Nephron progenitor cell (in vitro differentiated cells): Measurements from ENCODE around the gene SCYL1.

ENCODE experiments used
- DNase-seq: peaks from one replicate; pipeline ENCODE4 v3.0.0; 2021
- H3K27ac Mint-ChIP-seq: 2 replicates; pipeline ENCODE4 v1.8.0; 2021; ENCODE audit warnings: mild to moderate bottlenecking, moderate library complexity, mixed read lengths
- H3K27me3 Mint-ChIP-seq: 2 replicates; pipeline ENCODE4 v1.8.0; 2021; ENCODE audit warnings: mild to moderate bottlenecking, low read depth, mixed read lengths; ENCODE audit not compliant: poor library complexity
- H3K36me3 Mint-ChIP-seq: 2 replicates; pipeline ENCODE4 v1.8.0; 2021; ENCODE audit warnings: low read depth, mixed read lengths
- H3K4me1 Mint-ChIP-seq: 2 replicates; pipeline ENCODE4 v1.8.0; 2021; ENCODE audit warnings: mixed read lengths
- H3K4me3 Mint-ChIP-seq: 2 replicates; pipeline ENCODE4 v1.8.0; 2021; ENCODE audit warnings: mild to moderate bottlenecking, moderate library complexity, mixed read lengths
- H3K9me3 Mint-ChIP-seq: 2 replicates; pipeline ENCODE4 v1.8.0; 2021; ENCODE audit warnings: mild to moderate bottlenecking, moderate library complexity, mixed read lengths
- TF ChIP-seq, protein P1 (sequence below): fragments of 200-600 bp; sonication (generic); IDR thresholded peaks from 2 replicates; pipeline ENCODE4 v1.5.0; 2021; ENCODE audit warnings: antibody characterized with exemption

The SCYL1 gene

DNA sequence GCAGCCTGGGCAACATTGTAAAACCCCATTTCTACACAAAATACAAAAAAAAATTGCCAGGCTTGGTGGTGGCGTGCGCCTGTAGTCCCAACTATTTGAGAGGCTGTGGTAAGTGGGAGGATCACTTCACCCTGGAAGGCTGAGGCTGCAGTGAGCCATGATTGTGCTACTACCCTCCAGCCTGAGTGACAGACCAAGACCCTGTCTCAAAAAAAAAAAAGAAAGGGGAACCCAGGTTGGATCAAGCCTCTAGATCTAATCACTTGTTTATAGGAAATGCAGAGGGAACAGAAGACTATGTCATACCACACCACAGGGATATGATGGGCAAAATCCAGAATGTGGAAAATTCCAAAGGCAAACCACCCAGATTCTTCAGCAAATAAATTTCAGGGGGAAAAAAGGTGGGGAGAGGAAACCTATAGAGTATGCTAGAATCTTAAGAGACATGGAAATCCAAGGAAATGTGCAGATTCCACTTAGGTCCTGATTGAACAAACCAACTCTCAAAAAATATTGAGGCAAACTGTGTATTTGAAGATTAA is 42.5 kb upstream of the SCYL1 start:
- peaks cover 6% of the 10 kb centered on the region for H3K27me3 Mint-ChIP-seq
- no peaks in the 10 kb centered on the region for H3K36me3 Mint-ChIP-seq
- peaks cover 72% of the 10 kb centered on the region for H3K4me1 Mint-ChIP-seq
- no peaks in the 10 kb centered on the region for H3K9me3 Mint-ChIP-seq
- H3K27ac Mint-ChIP-seq, result peak overlapping the region; percentile 66
- no peak for DNase-seq
- no peak overlapping the region for H3K4me3 Mint-ChIP-seq
- TF ChIP-seq, protein P1, sequence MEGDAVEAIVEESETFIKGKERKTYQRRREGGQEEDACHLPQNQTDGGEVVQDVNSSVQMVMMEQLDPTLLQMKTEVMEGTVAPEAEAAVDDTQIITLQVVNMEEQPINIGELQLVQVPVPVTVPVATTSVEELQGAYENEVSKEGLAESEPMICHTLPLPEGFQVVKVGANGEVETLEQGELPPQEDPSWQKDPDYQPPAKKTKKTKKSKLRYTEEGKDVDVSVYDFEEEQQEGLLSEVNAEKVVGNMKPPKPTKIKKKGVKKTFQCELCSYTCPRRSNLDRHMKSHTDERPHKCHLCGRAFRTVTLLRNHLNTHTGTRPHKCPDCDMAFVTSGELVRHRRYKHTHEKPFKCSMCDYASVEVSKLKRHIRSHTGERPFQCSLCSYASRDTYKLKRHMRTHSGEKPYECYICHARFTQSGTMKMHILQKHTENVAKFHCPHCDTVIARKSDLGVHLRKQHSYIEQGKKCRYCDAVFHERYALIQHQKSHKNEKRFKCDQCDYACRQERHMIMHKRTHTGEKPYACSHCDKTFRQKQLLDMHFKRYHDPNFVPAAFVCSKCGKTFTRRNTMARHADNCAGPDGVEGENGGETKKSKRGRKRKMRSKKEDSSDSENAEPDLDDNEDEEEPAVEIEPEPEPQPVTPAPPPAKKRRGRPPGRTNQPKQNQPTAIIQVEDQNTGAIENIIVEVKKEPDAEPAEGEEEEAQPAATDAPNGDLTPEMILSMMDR, result no peak

DNA sequence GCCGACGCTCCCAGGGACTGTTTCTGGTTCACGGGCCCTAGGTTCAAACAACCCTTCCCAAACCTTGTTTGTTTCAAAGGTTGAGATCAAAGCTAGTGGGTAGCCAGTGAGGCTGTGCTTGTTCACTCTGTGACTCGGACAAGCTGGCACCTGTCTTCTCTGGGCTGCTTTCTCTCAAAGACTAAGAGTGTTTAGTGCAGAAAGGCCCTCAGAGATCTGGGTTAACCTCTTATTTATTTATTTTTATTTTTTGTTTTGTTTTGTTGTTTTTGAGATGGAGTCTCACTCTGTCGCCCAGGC is 39.0 kb upstream of the SCYL1 start:
- Mint-ChIP-seq H3K27ac (peak overlapping the region; percentile 91), H3K27me3 (peaks cover 7% of the 10 kb centered on the region), H3K9me3 (no peaks in the 10 kb centered on the region), H3K36me3 (no peaks in the 10 kb centered on the region), H3K4me3 (peak overlapping the region; percentile 15), H3K4me1 (peaks cover 77% of the 10 kb centered on the region)
- TF ChIP-seq, protein P1, result no peak
- no peak for DNase-seq

DNA sequence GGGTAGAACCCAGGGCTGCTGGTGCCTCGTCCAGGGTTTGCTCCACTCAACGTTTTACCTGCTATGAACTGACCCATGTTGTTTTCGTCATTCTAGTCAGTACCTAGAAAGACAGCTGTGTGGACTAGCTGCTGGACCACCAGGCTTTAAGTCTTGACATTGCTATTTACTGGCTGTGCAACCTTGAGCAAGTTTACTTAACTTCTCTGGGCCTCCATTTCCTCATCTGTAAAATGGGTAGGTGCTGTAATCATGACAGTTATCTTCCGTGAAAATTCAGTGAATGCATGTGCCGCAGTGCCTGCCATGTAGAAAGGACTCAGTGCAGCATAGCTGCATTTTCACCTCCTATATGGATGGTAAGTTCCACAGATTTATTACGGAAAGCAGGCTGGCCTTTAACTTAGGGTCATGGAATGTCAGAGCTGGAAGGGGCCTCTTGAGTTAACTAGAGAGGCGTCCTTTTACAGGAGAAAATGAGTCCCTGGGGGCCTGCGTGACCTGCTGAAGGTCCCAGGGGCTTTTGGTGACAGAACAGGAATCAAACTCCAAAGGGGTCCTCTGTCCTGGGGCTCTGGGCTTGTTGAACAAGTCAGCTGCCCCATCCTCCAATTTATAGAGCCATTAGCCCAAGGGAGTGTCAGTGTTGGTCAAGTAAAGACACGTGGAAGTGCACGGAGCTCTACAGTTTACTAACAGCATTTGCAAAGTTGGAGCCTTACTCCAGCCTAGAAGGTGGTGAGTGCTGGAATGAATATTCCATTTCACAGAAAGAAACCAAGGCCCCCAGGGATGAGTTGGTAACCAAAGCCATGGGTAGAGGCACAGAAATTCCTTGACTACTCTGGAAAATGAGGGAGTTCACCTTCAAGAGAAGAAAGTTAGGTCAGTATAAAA is 38.1 kb upstream of the SCYL1 start:
- TF ChIP-seq, protein P1, result no peak
- H3K9me3 Mint-ChIP-seq, result no peaks in the 10 kb centered on the region
- H3K4me3 Mint-ChIP-seq, result peak overlapping the region; percentile 13
- no peaks in the 10 kb centered on the region for H3K36me3 Mint-ChIP-seq
- peaks cover 7% of the 10 kb centered on the region for H3K27me3 Mint-ChIP-seq
- peaks cover 83% of the 10 kb centered on the region for H3K4me1 Mint-ChIP-seq
- H3K27ac Mint-ChIP-seq, result peak overlapping the region; percentile 100
- peak; percentile 36 for DNase-seq

DNA sequence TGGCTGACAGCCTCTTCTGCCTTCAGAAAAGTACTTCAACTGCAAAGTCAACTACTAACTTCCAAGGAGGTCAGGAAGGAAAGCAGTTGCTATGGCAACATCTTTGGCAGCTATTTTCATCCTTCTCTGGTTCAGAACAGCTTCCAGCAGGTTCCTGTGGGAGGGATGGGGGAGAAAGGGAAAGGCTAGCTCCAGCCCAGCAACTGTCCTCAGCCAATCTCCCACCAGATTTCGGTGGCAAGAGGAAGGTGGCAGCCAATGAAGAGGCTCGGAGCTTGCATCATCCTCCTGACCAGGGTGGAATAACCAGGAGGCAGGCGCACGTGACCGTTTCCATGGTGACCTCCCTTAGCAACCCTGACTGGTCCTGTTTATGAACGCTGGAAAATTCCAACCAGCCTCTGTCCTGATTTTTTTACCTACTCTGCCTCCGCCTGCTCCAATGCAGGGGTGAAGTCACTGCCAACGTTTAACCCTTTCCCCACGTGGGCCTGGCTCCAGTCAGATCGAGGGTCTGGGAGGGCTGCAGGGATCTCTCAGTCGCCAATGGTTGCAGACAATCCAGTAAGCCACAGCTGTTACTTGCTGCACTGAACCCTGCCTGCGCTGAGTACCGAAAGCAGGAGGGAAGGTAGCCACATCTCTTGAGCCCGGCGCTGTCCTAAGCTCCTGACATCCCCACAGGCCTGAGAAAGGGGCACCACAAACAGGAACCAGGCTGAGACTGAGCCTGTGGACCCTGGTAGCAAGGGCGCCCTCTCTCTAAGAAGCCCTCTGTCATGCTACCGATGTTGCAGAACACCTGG is 37.2 kb upstream of the SCYL1 start:
- Mint-ChIP-seq H3K9me3 (no peaks in the 10 kb centered on the region), H3K27ac (peak overlapping the region; percentile 100), H3K27me3 (peaks cover 7% of the 10 kb centered on the region), H3K36me3 (no peaks in the 10 kb centered on the region), H3K4me3 (peak overlapping the region; percentile 76), H3K4me1 (peaks cover 87% of the 10 kb centered on the region)
- peak; percentile 92 for DNase-seq
- TF ChIP-seq, protein P1, result no peak

DNA sequence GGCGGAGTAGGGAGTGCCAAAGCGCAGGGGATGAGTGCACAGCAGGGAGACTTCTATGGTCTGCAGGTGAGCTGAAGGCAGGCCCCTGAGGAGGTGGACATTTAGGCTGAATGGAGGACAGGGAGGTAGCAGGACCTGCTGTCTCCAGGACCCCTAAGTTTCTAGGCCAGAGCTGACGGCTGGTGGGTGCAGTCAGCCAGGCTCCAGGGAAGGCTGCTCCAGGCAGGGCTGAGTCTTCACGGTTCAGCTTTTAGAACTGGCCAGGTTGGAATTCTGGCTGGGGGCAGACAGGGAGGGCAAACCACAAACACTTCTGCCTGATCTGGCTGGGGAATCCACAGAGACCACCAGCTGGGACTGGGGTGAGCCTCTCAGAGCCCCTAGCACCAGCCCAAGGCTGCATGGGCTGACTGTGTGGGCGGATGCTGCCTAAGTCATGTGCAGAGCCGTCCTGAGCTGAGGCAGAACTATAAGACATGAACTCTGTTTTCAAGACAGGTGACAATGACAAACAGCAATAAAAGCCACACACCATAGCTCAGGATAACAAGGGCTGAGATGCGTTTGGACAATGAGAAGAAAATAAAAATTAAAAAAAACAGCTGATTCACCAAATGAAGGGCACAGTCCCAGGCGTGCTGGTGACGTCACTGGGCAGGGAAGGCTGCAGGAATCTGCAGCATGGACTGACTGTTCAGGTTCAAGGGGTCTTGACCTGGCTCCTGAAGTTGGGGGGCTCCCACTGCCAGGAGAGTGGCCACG is 36.4 kb upstream of the SCYL1 start:
- no peaks in the 10 kb centered on the region for H3K36me3 Mint-ChIP-seq
- H3K4me3 Mint-ChIP-seq, result peak overlapping the region; percentile 76
- H3K9me3 Mint-ChIP-seq, result no peaks in the 10 kb centered on the region
- peaks cover 7% of the 10 kb centered on the region for H3K27me3 Mint-ChIP-seq
- TF ChIP-seq, protein P1, result no peak
- peak overlapping the region; percentile 100 for H3K27ac Mint-ChIP-seq
- peak; percentile 30 for DNase-seq
- H3K4me1 Mint-ChIP-seq, result peaks cover 95% of the 10 kb centered on the region
